K562 (cell line): Measurements from ENCODE around the gene ELFN2. TPM values are rescaled to one million over a fixed set of nuclear protein-coding genes. Genes with fewer than 3 reads are reported as not detected.

Experiments
- BRD9 ChIP-seq: fragments of 450-650 bp; IDR thresholded peaks from 2 replicates; pipeline ENCODE4 v1.6.1; 2018; ENCODE audit warnings: low read depth; ENCODE audit not compliant: partially characterized antibody
- CBX8 ChIP-seq: fragments of 200-600 bp; sonication (generic); IDR thresholded peaks from 2 replicates; pipeline ENCODE4 v1.6.1; 2012; ENCODE audit warnings: borderline replicate concordance, mixed run types, low read depth, mild to moderate bottlenecking, moderate library complexity, mixed read lengths, low read length, control low read depth, inconsistent platforms; ENCODE audit not compliant: poor library complexity, severe bottlenecking; ENCODE audit errors: extremely low read depth
- CHCHD3 ChIP-seq: fragments of 250-450 bp; sonication (Bioruptor Pico); IDR thresholded peaks from 2 replicates; pipeline ENCODE4 v2.1.2; 2022; ENCODE audit warnings: mild to moderate bottlenecking
- EGR1 ChIP-seq: fragments of 450-650 bp; conservative IDR thresholded peaks from 2 replicates; pipeline ENCODE4 v1.6.1; 2017; ENCODE audit warnings: mild to moderate bottlenecking
- ELF2 ChIP-seq: fragments of 250-450 bp; sonication (Bioruptor Pico); IDR thresholded peaks from 2 replicates; pipeline ENCODE4 v1.5.0; 2021; ENCODE audit warnings: mild to moderate bottlenecking
- FOSL1 ChIP-seq: fragments of 200-800 bp; sonication (Bioruptor generic); conservative IDR thresholded peaks from 2 replicates; pipeline ENCODE4 v1.6.1; 2016; ENCODE audit warnings: missing genetic modification characterization, missing compliant biosample characterization
- FOXJ3 ChIP-seq: sonication (generic); formaldehyde crosslinking; IDR thresholded peaks from 2 replicates; pipeline ENCODE4 v1.4.0; 2020; ENCODE audit warnings: mild to moderate bottlenecking, missing genetic modification reagents
- GABPA ChIP-seq: fragments of 200-800 bp; sonication (Bioruptor generic); conservative IDR thresholded peaks from 2 replicates; pipeline ENCODE4 v1.6.1; 2016; ENCODE audit warnings: low read depth, missing genetic modification characterization, missing compliant biosample characterization
- HCFC1 ChIP-seq: IDR thresholded peaks from 2 replicates; pipeline ENCODE4 v1.6.1; 2012; ENCODE audit warnings: low read depth, low read length, improper control_type of control experiment
- HDAC2 ChIP-seq: fragments of 450-650 bp; IDR thresholded peaks from 2 replicates; pipeline ENCODE4 v1.6.1; 2016; ENCODE audit warnings: mild to moderate bottlenecking
- MAX ChIP-seq: sonication (generic); formaldehyde crosslinking; IDR thresholded peaks from 2 replicates; pipeline ENCODE4 v1.9.0; 2022; ENCODE audit warnings: mild to moderate bottlenecking, missing genetic modification reagents
- MLLT1 ChIP-seq, 2 experiments: fragments of 450-650 bp; IDR thresholded peaks; 2 replicates each; pipeline ENCODE4 v1.6.1; 2016
- MLX ChIP-seq, 2 experiments: fragments of 450-650 bp in 1 of 2; sonication (generic) in 1 of 2; formaldehyde crosslinking; conservative IDR thresholded peaks; 2 replicates each; pipeline versions ENCODE4 v1.4.0 to v1.8.1; 2020 to 2022; ENCODE audit warnings: mild to moderate bottlenecking in 1 of 2, missing genetic modification reagents in 1 of 2
- PCBP1 ChIP-seq: fragments of 200-400 bp; formaldehyde crosslinking; IDR thresholded peaks from 2 replicates; pipeline ENCODE4 v1.6.1; 2018; ENCODE audit warnings: mild to moderate bottlenecking, low read depth, low read length; ENCODE audit not compliant: poor library complexity, severe bottlenecking
- POLR2AphosphoS5 ChIP-seq: IDR thresholded peaks from 2 replicates; pipeline ENCODE4 v1.6.1; 2011; ENCODE audit warnings: mild to moderate bottlenecking, low read depth, low read length, moderate library complexity; ENCODE audit not compliant: control insufficient read depth, insufficient read depth
- POLR2G ChIP-seq: fragments of 200-400 bp; formaldehyde crosslinking; IDR thresholded peaks from 2 replicates; pipeline ENCODE4 v1.6.1; 2017; ENCODE audit warnings: low read depth, mild to moderate bottlenecking, antibody characterized with exemption, low read length, moderate library complexity
- PRPF4 ChIP-seq: fragments of 200-400 bp; formaldehyde crosslinking; IDR thresholded peaks from one replicate; pipeline ENCODE4 v1.6.1; 2017; ENCODE audit warnings: low read length, low read depth, mild to moderate bottlenecking; ENCODE audit not compliant: insufficient read depth, poor library complexity, severe bottlenecking
- RHOXF2B ChIP-seq: fragments of 250-450 bp; sonication (Bioruptor Pico); conservative IDR thresholded peaks from 2 replicates; pipeline ENCODE4 v1.5.1; 2021
- SMAD2 ChIP-seq: fragments of 150-350 bp; IDR thresholded peaks from 2 replicates; pipeline ENCODE4 v1.6.1; 2014; ENCODE audit warnings: low read depth, mild to moderate bottlenecking, low read length
- USF1 ChIP-seq: sonication (generic); formaldehyde crosslinking; IDR thresholded peaks from 2 replicates; pipeline ENCODE4 v1.9.0; 2022; ENCODE audit warnings: mild to moderate bottlenecking, missing genetic modification reagents
- ZEB2 ChIP-seq: fragments of 450-650 bp; IDR thresholded peaks from 2 replicates; pipeline ENCODE4 v1.6.1; 2016
- ZNF239 ChIP-seq: fragments of 250-450 bp; sonication (Bioruptor Pico); IDR thresholded peaks from 2 replicates; pipeline ENCODE4 v1.4.0; 2020; ENCODE audit warnings: mild to moderate bottlenecking
- ZNF436 ChIP-seq: fragments of 250-450, 450-650 bp; sonication (Bioruptor Pico); formaldehyde crosslinking; IDR thresholded peaks from 2 replicates; pipeline ENCODE4 v1.7.0; 2020; ENCODE audit warnings: mild to moderate bottlenecking
- polyA plus RNA-seq, 8 experiments: library from polyadenylated mRNA; depleted of rRNA in 4 of 8; stranded (reverse) in 5 of 8; unstranded in 3 of 8; fragments of >200 nt; fragmentation: Nextera tagmentation in 2 of 8; fragmentation: Illumina TruSeq in 1 of 8; extraction: Ambion mirVana in 2 of 8; extraction: Trizol in 1 of 8; gene quantifications; 2 replicates each; pipeline versions ENCODE4 v1.2.1 to v1.2.3, GENCODE V29; 2011 to 2014; ENCODE audit warnings: inconsistent platforms in 1 of 8, missing spikeins in 1 of 8
- total RNA-seq, 7 experiments: library from RNA; depleted of rRNA in 6 of 7; stranded (reverse); fragments of >200 nt in 6 of 7; fragmentation: Illumina TruSeq in 2 of 7; extraction: Trizol in 2 of 7; gene quantifications; 2 replicates each; pipeline versions ENCODE4 v1.2.1 to v1.2.3, GENCODE V29; 2011 to 2021; ENCODE audit warnings: low replicate concordance in 1 of 7

Gene ELFN2
- total and polyA plus RNA-seq, 9 of the 15 experiments (the other 6 are each of a cell fraction or from before 2014, with no cell fraction given), result not detected

- no peak for TF ChIP-seq PCBP1
- TF ChIP-seq ZNF239 (CRISPR knock-in tag), result no peak
- no peak for TF ChIP-seq SMAD2
- no peak for TF ChIP-seq POLR2AphosphoS5
- TF ChIP-seq FOXJ3 (CRISPR knock-in tag), result no peak
- no peak for TF ChIP-seq POLR2G
- TF ChIP-seq CHCHD3 (CRISPR knock-in tag), result no peak
- TF ChIP-seq FOSL1 (tag), result no peak
- TF ChIP-seq MAX (CRISPR knock-in tag), result no peak
- TF ChIP-seq HDAC2, result no peak
- no peak for TF ChIP-seq BRD9
- TF ChIP-seq GABPA (tag), result peak; percentile 38; the same call in 1 of the 2 replicates
- TF ChIP-seq HCFC1, result peak; percentile 58
- no peak for TF ChIP-seq ZNF436
- no peak for TF ChIP-seq CBX8
- TF ChIP-seq ELF2, result no peak
- no peak for TF ChIP-seq PRPF4
- TF ChIP-seq MLX (CRISPR knock-in tag; conservative IDR thresholded peaks at IDR 0.05), result no peak
- peak; percentile 61 for TF ChIP-seq USF1 (CRISPR knock-in tag)
- no peak for TF ChIP-seq EGR1
- TF ChIP-seq MLLT1 (IDR thresholded peaks at IDR 0.05), result no peak
- no peak for TF ChIP-seq ZEB2
- TF ChIP-seq RHOXF2B (CRISPR knock-in tag), result no peak
Observed at GRCh38 chr22:37442537-37442936, 15.3 kb upstream of the ELFN2 start (continued).
